B cell (primary cell): ENCODE measurements around the gene ZBED1. TPM values are rescaled to one million over a fixed set of nuclear protein-coding genes. Genes with fewer than 3 reads are reported as not detected.

Experiments
- ATAC-seq: fragments of 200-7000 bp; cut with Tn5 transposase; one replicate; pipeline ENCODE4 v1.10.0; 2021; ENCODE audit warnings: low read depth, mild to moderate bottlenecking, moderate number of reproducible peaks, moderate library complexity
- CTCF ChIA-PET: fragments of 350-600 bp; sonication (Branson Sonifier 250); formaldehyde crosslinking; loops from one replicate; lab custom pipeline; 2021; ENCODE audit warnings: antibody characterized with exemption, inconsistent platforms; lab: Charles Lee
- POLR2A ChIA-PET: fragments of 350-600 bp; sonication (Branson Sonifier 250); formaldehyde crosslinking; loops from one replicate; lab custom pipeline; 2021; ENCODE audit warnings: antibody characterized with exemption; lab: Charles Lee
- DNase-seq: peaks from one replicate; pipeline ENCODE4 v3.0.0; 2013
- H2AFZ ChIP-seq: 2 replicates; pipeline ENCODE4 v1.6.1; 2012; ENCODE audit warnings: mild to moderate bottlenecking, low read depth, low read length; ENCODE audit not compliant: insufficient read depth, poor library complexity, severe bottlenecking
- H3K27ac ChIP-seq, 2 donors: 1 replicate in 1 of 2; 2 replicates in 1 of 2; pipeline ENCODE4 v1.5.1; 2012 to 2013; ENCODE audit warnings: low read length in 2 of 2, mild to moderate bottlenecking in 2 of 2, moderate library complexity in 1 of 2
- H3K27me3 ChIP-seq, 4 experiments: fragments of 200-600 bp in 1 of 4; sonication (generic) in 1 of 4; replicated peaks in 1 of 4; 1 replicate in 2 of 4; 2 replicates in 2 of 4; pipeline versions ENCODE4 v1.6.1 to v1.7.0; 2013 to 2016; ENCODE audit warnings: low read length in 3 of 4, mild to moderate bottlenecking in 2 of 4, mixed read lengths in 1 of 4, moderate library complexity in 1 of 4; ENCODE audit not compliant: insufficient read depth in 4 of 4, control insufficient read depth in 3 of 4; ENCODE audit errors: control extremely low read depth in 1 of 4
- H3K36me3 ChIP-seq, 2 experiments: replicated peaks in 1 of 2; 1 replicate in 1 of 2; 2 replicates in 1 of 2; pipeline versions ENCODE4 v1.6.1 to v1.7.1; 2013; ENCODE audit warnings: low read length in 1 of 2; ENCODE audit not compliant: insufficient read depth in 2 of 2, control insufficient read depth in 1 of 2; ENCODE audit errors: control extremely low read depth in 1 of 2, extremely low read depth in 1 of 2
- H3K4me1 ChIP-seq, 2 donors: fragments of 200-600 bp in 1 of 2; sonication (generic) in 1 of 2; 1 replicate in 1 of 2; 2 replicates in 1 of 2; pipeline versions ENCODE4 v1.5.1 to v1.6.1; 2013 to 2017; ENCODE audit warnings: low read length in 2 of 2; ENCODE audit not compliant: control insufficient read depth in 2 of 2, insufficient read depth in 2 of 2
- H3K4me2 ChIP-seq: replicated peaks from 2 replicates; pipeline ENCODE3; 2012; ENCODE audit warnings: mild to moderate bottlenecking, low read depth, low read length; ENCODE audit not compliant: poor library complexity, severe bottlenecking
- H3K4me3 ChIP-seq, 5 experiments: fragments of 200-600 bp in 1 of 5; sonication (generic) in 1 of 5; 1 replicate in 3 of 5; 2 replicates in 2 of 5; pipeline versions ENCODE4 v1.5.1 to v1.7.0; 2011 to 2016; ENCODE audit warnings: low read length in 4 of 5, mild to moderate bottlenecking in 4 of 5, low read depth in 2 of 5, control low read depth in 1 of 5, moderate library complexity in 1 of 5; ENCODE audit not compliant: insufficient read depth in 1 of 5; ENCODE audit errors: control extremely low read depth in 1 of 5, extremely low read depth in 1 of 5
- H3K79me2 ChIP-seq: fragments of 200-600 bp; sonication (generic); one replicate; pipeline ENCODE4 v1.6.0; 2016; ENCODE audit warnings: low read length; ENCODE audit not compliant: control insufficient read depth, insufficient read depth
- H3K9ac ChIP-seq: fragments of 200-600 bp; sonication (generic); 2 replicates; pipeline ENCODE4 v1.6.1; 2017; ENCODE audit warnings: mild to moderate bottlenecking, low read length, moderate library complexity
- H3K9me3 ChIP-seq, 3 donors: one replicate each; pipeline versions ENCODE4 v1.6.1 to v1.7.1; 2013; ENCODE audit warnings: low read length in 2 of 3; ENCODE audit not compliant: control insufficient read depth in 2 of 3, insufficient read depth in 1 of 3; ENCODE audit errors: control extremely low read depth in 1 of 3
- H4K20me1 ChIP-seq: 2 replicates; pipeline ENCODE4 v1.6.0; 2012; ENCODE audit warnings: mild to moderate bottlenecking, low read length; ENCODE audit not compliant: insufficient read depth, control insufficient read depth, poor library complexity, severe bottlenecking
- H3K27ac Mint-ChIP-seq: one replicate; pipeline ENCODE4 v1.8.0; 2021; ENCODE audit warnings: mixed read lengths
- H3K27me3 Mint-ChIP-seq: one replicate; pipeline ENCODE4 v1.8.0; 2021; ENCODE audit warnings: mixed read lengths
- H3K4me1 Mint-ChIP-seq: one replicate; pipeline ENCODE4 v1.8.0; 2021; ENCODE audit warnings: mixed read lengths
- H3K4me3 Mint-ChIP-seq: one replicate; pipeline ENCODE4 v1.8.0; 2021; ENCODE audit warnings: mixed read lengths
- H3K9me3 Mint-ChIP-seq: one replicate; pipeline ENCODE4 v1.8.0; 2022; ENCODE audit warnings: mixed read lengths; ENCODE audit not compliant: insufficient read depth
- EZH2 ChIP-seq: IDR thresholded peaks from 2 replicates; pipeline ENCODE4 v1.6.1; 2012; ENCODE audit warnings: borderline replicate concordance, low read depth, mild to moderate bottlenecking, moderate library complexity, low read length; ENCODE audit not compliant: insufficient read depth, poor library complexity, severe bottlenecking
- WGBS: methylation state at CpG from one replicate; pipeline ENCODE4 v1.1.5; 2013; ENCODE audit warnings: missing lambda C conversion rate; ENCODE audit not compliant: insufficient coverage; 5-methylcytosine and 5-hydroxymethylcytosine counted together
- intact Hi-C: fragments of 100-400 bp; cut with micrococcal nuclease; formaldehyde crosslinking; loops from one replicate; pipeline ENCODE4 v1.10.0; 2022
- polyA plus RNA-seq: library from polyadenylated mRNA; depleted of rRNA; stranded (reverse); fragments of >200 nt; gene quantifications from 2 replicates; pipeline ENCODE4 v1.2.3, GENCODE V29; 2012
- total RNA-seq, 2 donors: library from RNA; stranded (reverse); fragments of 120-200 nt in 1 of 2; gene quantifications; 1 replicate in 1 of 2; 2 replicates in 1 of 2; pipeline versions ENCODE4 v1.2.3 to v1.2.4, GENCODE V29; 2013 to 2022
- TF ChIP-seq, protein P1 (sequence below): fragments of 200-600 bp; IDR thresholded peaks from one replicate; pipeline ENCODE4 v1.8.0; 2022; ENCODE audit warnings: antibody characterized with exemption, mild to moderate bottlenecking

ZBED1 gene
- total and polyA plus RNA-seq, 2 donors (not counting 1 experiment from before 2014, with no cell fraction given), result 20.3 to 44.7 TPM

- intact Hi-C loops, result no loop called here
- no peak overlapping the region for H3K4me2 ChIP-seq
- no peak overlapping the region for H3K27ac ChIP-seq
- H3K4me1 ChIP-seq, result no peaks in the 10 kb centered on the region
- 56% methylated on average over 4 of the region's 7 CpGs for WGBS
- TF ChIP-seq, protein P1, sequence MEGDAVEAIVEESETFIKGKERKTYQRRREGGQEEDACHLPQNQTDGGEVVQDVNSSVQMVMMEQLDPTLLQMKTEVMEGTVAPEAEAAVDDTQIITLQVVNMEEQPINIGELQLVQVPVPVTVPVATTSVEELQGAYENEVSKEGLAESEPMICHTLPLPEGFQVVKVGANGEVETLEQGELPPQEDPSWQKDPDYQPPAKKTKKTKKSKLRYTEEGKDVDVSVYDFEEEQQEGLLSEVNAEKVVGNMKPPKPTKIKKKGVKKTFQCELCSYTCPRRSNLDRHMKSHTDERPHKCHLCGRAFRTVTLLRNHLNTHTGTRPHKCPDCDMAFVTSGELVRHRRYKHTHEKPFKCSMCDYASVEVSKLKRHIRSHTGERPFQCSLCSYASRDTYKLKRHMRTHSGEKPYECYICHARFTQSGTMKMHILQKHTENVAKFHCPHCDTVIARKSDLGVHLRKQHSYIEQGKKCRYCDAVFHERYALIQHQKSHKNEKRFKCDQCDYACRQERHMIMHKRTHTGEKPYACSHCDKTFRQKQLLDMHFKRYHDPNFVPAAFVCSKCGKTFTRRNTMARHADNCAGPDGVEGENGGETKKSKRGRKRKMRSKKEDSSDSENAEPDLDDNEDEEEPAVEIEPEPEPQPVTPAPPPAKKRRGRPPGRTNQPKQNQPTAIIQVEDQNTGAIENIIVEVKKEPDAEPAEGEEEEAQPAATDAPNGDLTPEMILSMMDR, result no peak
- no peak for TF ChIP-seq EZH2
- Mint-ChIP-seq H3K27ac (no peak overlapping the region), H3K9me3 (no peaks in the 10 kb centered on the region), H3K4me1 (no peaks in the 10 kb centered on the region), H3K4me3 (no peak overlapping the region), H3K27me3 (peaks cover 19% of the 10 kb centered on the region)
- H3K27me3 ChIP-seq, result no peaks in the 10 kb centered on the region
- H3K79me2 ChIP-seq, result no peaks in the 10 kb centered on the region
- ChIA-PET CTCF (no interaction called here), POLR2A (no interaction called here)
- H4K20me1 ChIP-seq, result no peaks in the 10 kb centered on the region
- ATAC-seq (no peak), DNase-seq (no peak)
- H3K4me3 ChIP-seq, result no peak overlapping the region
- no peak overlapping the region for H3K9ac ChIP-seq
- no peak overlapping the region for H2AFZ ChIP-seq
- H3K9me3 ChIP-seq, result peaks cover 0 to 3% (median 0%) of the 10 kb centered on the region in 3 donors
- H3K36me3 ChIP-seq, result no peaks in the 10 kb centered on the region
Measured at GRCh38 chrX:2542826-2543521, 42.2 kb upstream of the ZBED1 start.

DNA sequence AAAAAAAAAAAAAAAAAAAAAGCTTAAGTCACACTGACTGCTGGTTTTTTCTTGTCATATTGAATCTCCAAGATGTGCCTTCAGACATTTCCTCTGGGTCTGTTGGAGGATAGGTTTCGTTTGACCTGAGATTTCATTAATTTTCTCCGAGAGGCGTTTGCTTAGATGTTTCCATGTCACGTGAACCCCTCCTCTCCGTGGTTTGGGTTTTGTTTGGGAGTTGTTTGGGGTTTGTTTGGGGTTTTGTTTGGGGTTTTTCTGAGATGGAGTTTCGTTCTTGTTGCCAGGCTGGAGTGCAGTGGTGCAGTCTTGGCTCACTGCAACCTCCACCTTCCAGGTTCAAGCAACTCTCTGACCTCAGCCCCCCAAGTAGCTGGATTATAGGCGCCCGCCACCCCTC, 40.8 kb upstream of the ZBED1 start:
- no peak for ATAC-seq
- WGBS, result 97% methylated on average over 7 of the region's 8 CpGs

More for the DNA sequence above, 40.8 kb upstream of the ZBED1 start:
- Histone ChIP-seq H3K4me1 (no peaks in the 10 kb centered on the region), H3K27ac (no peak overlapping the region), H4K20me1 (no peaks in the 10 kb centered on the region), H3K79me2 (no peaks in the 10 kb centered on the region), H3K4me3 (no peak overlapping the region), H3K9me3 (peaks cover 0 to 3% (median 0%) of the 10 kb centered on the region in 3 donors), H3K9ac (no peak overlapping the region), H3K27me3 (no peaks in the 10 kb centered on the region), H3K4me2 (no peak overlapping the region), H2AFZ (no peak overlapping the region), H3K36me3 (no peaks in the 10 kb centered on the region)
- H3K4me1 Mint-ChIP-seq, result no peaks in the 10 kb centered on the region
- ChIA-PET POLR2A (no interaction called here), CTCF (no interaction called here)
- H3K27ac Mint-ChIP-seq, result no peak overlapping the region
- DNase-seq, result no peak
- H3K27me3 Mint-ChIP-seq, result peaks cover 23% of the 10 kb centered on the region
- H3K4me3 Mint-ChIP-seq, result no peak overlapping the region
- no peaks in the 10 kb centered on the region for H3K9me3 Mint-ChIP-seq
- intact Hi-C loops, result no loop called here
- TF ChIP-seq EZH2, result no peak
- TF ChIP-seq, protein P1, result no peak
